Mononuclear cell (primary cell): ENCODE measurements around the gene C9orf85. TPM values are rescaled to one million over a fixed set of nuclear protein-coding genes. Genes with fewer than 3 reads are reported as not detected.
"Not testable (repeated sequence)": the region's sequence is repeated elsewhere in the genome, so short reads cannot be mapped to it uniquely, and the experiment has no call there.

ENCODE experiments used
- H3K27me3 ChIP-seq: 2 replicates; pipeline ENCODE4 v1.6.0; 2011; ENCODE audit warnings: low read length, control low read depth; ENCODE audit not compliant: insufficient read depth
- H3K4me1 ChIP-seq: 2 replicates; pipeline ENCODE4 v1.5.1; 2011; ENCODE audit warnings: mild to moderate bottlenecking, low read length, control low read depth; ENCODE audit not compliant: insufficient read depth
- H3K4me3 ChIP-seq: 2 replicates; pipeline ENCODE4 v1.5.1; 2011; ENCODE audit warnings: mild to moderate bottlenecking, low read length, moderate library complexity
- H3K9me3 ChIP-seq: 2 replicates; pipeline ENCODE4 v1.5.1; 2011; ENCODE audit warnings: low read depth, mild to moderate bottlenecking, control low read depth, low read length
- total RNA-seq: library from RNA; depleted of rRNA; stranded (reverse); fragments of >200 nt; gene quantifications from one replicate; pipeline ENCODE4 v1.2.3, GENCODE V29; 2012

The C9orf85 gene
- total RNA-seq, 1 donor = 7.0 TPM

- Histone ChIP-seq H3K4me3 (no peak overlapping the region), H3K4me1 (peaks cover 58% of the 10 kb centered on the region), H3K27me3 (no peaks in the 10 kb centered on the region), H3K9me3 (no peaks in the 10 kb centered on the region)
Measured at GRCh38 chr9:71895117-71895516, 16.3 kb upstream of the C9orf85 start.

DNA sequence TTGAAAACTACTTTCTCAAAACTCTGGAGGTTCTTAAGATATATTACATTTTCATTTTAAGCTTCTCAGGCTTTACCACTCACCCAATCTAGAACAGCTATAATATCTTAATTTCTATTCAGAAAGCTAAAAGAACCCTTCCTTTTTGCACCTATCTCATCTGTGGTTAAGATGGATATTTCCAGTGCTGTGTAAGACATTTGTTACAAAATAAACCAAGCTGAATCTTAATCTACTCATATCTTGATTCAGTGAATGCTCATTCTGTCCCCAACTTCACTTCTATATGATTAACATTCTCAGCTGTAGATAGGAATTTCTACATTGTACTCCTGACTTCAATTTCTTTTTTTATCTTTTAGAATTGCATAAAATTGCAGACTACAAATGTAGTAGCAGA is 15.5 kb upstream of the C9orf85 start:
- H3K27me3 ChIP-seq = no peaks in the 10 kb centered on the region
- no peak overlapping the region for H3K4me3 ChIP-seq
- no peaks in the 10 kb centered on the region for H3K9me3 ChIP-seq
- H3K4me1 ChIP-seq = peaks cover 66% of the 10 kb centered on the region

DNA sequence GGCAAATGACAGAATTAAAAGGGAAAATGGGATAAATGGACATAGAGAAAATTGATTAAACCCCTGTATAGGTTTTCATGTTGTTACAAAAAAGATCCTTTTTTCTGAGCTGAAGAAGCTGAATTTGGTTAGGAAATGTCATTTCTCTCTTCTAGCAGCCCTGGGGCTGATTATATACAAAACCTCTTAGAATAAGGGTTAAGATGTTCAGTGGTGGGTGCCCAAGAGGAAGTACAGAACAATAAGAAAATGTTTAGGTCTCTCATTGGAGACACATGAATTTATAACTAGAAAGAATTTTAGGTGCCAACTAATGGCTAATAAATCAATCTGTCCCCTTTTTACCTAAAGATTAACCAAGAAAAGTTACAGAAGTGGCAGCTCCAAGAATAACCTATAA is 14.7 kb upstream of the C9orf85 start:
- no peaks in the 10 kb centered on the region for H3K9me3 ChIP-seq
- H3K4me3 ChIP-seq = no peak overlapping the region
- no peaks in the 10 kb centered on the region for H3K27me3 ChIP-seq
- H3K4me1 ChIP-seq = peaks cover 68% of the 10 kb centered on the region

DNA sequence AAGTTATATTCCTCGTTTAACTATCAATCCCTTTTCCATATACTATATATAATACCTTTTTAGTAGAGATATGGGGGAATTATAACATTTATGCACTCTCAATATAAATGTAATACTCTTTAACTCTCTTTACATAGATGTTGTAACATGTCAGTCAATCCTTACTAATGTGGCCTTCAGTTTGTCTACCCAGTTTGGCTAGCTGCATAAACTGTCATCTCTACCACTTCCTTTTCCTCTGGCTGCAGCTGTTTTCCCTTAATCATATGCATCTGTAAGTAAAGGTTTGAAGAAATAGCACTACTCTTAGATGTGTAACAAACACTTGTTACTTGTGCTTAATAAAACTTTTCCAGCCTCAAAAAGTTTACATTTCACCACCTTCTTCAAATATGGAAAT is 13.9 kb upstream of the C9orf85 start:
- no peaks in the 10 kb centered on the region for H3K27me3 ChIP-seq
- no peaks in the 10 kb centered on the region for H3K9me3 ChIP-seq
- peaks cover 71% of the 10 kb centered on the region for H3K4me1 ChIP-seq
- H3K4me3 ChIP-seq = no peak overlapping the region

GRCh38 chr9:71898756-71899155 is 12.7 kb upstream of the C9orf85 start:
- not testable (repeated sequence) for H3K4me3 ChIP-seq, H3K9me3 ChIP-seq, H3K27me3 ChIP-seq
- peaks cover 67% of the 10 kb centered on the region for H3K4me1 ChIP-seq

DNA sequence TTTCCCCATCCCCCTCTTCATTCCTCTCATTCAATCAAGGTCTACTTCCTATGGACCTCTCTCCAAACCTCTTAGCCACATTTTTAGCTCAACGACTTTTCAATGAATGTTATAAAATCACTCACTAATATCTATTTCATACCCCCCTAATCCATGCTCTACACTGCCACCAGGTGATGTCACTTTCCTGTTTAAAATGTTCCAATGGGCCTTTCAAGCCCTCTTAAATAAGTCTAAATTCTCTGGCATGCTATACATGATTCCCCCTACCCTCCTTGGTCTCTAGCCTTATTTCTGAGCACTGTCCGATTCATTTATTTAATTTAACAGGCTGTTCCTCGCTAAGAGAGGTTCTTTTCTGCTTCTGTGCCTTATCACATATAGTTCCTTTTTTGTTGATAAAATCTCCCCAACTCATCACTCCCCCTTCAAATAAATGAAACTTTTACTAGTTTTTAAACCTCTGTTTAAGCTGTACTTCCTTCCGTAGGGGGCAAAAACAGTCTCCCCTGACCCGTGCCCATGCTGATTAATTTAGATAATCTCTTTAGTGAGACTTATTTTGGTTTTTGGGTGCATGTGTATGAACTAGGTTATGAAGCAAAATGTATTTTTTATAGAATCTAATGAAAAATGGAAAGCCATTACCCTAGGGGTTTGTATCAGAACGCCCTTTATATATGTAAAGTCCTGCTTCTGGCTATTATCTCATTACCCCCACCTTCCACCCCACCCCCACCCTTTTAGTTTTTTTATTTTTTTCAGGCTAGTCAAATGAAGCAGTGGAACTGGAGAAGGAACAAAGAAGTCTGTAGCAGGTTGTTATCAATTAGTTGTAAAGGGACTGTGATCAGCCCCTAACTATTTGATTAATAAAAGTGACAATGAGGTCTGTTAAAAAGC is 9.5 kb upstream of the C9orf85 start:
- Histone ChIP-seq H3K9me3 (no peaks in the 10 kb centered on the region), H3K4me3 (no peak overlapping the region), H3K27me3 (no peaks in the 10 kb centered on the region), H3K4me1 (peaks cover 45% of the 10 kb centered on the region)

DNA sequence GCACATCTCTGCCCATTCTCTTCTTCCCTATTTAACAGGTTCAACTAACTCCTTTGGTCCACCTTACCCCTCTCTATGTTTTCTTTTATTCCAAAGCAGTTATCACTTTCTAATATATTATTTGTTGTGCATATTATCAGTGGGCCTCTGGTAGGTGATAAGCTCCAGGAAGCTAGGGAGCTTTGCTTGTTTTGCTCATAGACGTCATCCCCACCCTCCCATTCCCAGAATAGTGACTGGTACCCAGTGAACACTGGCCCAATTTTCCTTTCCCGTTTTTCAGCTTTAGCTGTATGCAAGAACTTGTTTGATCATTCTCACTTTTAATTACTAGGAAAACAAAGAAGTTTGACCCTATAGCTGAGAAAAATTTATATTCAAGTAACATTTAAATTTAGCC is 7.4 kb upstream of the C9orf85 start:
- Histone ChIP-seq H3K4me1 (peaks cover 41% of the 10 kb centered on the region), H3K9me3 (no peaks in the 10 kb centered on the region), H3K4me3 (no peak overlapping the region), H3K27me3 (no peaks in the 10 kb centered on the region)

DNA sequence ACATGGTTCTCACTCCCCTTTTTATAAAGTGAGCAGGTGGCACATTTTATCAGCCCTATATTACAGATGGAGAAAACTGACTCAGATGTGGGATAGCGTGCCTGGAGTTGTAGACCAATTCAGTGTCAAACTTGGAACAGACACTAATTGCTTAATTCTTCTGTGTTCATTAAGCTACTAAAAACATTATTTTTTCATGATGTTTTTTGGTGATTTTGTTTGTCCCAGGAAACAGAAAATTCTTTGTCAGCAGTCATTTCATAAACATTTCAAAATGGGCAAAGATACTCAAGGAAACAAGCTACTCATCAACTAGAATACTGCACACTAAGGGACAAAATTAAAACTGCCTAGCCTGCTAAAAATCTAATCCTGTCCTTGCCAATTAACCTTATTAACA is 2.6 kb upstream of the C9orf85 start:
- no peaks in the 10 kb centered on the region for H3K9me3 ChIP-seq
- H3K27me3 ChIP-seq = no peaks in the 10 kb centered on the region
- H3K4me3 ChIP-seq = no peak overlapping the region
- peaks cover 35% of the 10 kb centered on the region for H3K4me1 ChIP-seq

GRCh38 chr9:71909887-71910649 is 1.4 kb upstream of the C9orf85 start:
- peak overlapping the region; percentile 60 for H3K4me3 ChIP-seq
- no peaks in the 10 kb centered on the region for H3K9me3 ChIP-seq
- H3K4me1 ChIP-seq = peaks cover 35% of the 10 kb centered on the region
- H3K27me3 ChIP-seq = no peaks in the 10 kb centered on the region

DNA sequence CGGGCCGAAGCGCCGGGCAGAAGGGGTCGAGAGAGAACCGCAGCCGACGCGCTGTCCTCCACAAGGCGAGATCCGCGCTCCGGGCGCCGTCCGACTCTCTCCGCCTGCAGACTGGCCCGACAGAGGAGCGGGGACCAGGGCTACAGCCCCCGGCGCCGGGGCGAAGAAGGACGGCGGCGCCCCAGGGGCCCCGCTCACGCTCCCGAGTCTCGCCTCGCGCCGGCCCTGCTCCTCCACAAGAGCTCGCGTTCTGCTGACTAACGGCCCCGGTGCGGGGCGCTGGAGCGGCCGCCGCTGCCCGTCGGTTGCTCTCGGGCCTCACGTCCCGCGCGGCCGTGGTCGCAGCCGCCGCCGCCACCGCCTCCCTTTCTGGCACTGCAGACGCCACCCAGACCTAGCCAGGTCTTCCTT is 784 bp upstream of the C9orf85 start:
- peaks cover 35% of the 10 kb centered on the region for H3K4me1 ChIP-seq
- no peaks in the 10 kb centered on the region for H3K27me3 ChIP-seq
- no peaks in the 10 kb centered on the region for H3K9me3 ChIP-seq
- H3K4me3 ChIP-seq = peak overlapping the region; percentile 60

GRCh38 chr9:71911908-71912335 is 483 bp downstream of the C9orf85 start:
- no peaks in the 10 kb centered on the region for H3K27me3 ChIP-seq
- H3K4me1 ChIP-seq = peaks cover 30% of the 10 kb centered on the region
- H3K9me3 ChIP-seq = no peaks in the 10 kb centered on the region
- H3K4me3 ChIP-seq = peak overlapping the region; percentile 60

DNA sequence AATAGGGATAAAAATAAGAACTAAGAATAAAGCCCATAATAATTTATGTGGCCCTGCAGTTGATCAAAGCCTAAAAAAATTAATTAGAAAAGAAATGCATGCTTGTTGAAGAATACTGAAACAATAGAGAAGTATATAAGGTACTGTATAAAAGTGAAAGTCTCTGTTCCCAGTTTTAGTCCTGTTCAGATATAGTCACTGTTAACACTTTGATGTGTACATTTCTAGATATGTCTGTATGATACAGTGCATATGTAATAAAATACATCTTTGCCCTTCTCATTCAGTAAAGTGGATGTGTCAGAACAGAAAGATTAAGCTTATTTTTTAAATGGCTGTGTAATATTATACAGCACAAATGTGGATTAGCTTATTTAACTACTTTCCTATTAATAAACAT is 4.1 kb downstream of the C9orf85 start:
- Histone ChIP-seq H3K4me3 (no peak overlapping the region), H3K27me3 (no peaks in the 10 kb centered on the region), H3K9me3 (no peaks in the 10 kb centered on the region), H3K4me1 (peaks cover 12% of the 10 kb centered on the region)

GRCh38 chr9:71916834-71917534 is 5.5 kb downstream of the C9orf85 start:
- H3K27me3 ChIP-seq = no peaks in the 10 kb centered on the region
- H3K4me3 ChIP-seq = no peak overlapping the region
- H3K4me1 ChIP-seq = peaks cover 9% of the 10 kb centered on the region
- H3K9me3 ChIP-seq = no peaks in the 10 kb centered on the region

DNA sequence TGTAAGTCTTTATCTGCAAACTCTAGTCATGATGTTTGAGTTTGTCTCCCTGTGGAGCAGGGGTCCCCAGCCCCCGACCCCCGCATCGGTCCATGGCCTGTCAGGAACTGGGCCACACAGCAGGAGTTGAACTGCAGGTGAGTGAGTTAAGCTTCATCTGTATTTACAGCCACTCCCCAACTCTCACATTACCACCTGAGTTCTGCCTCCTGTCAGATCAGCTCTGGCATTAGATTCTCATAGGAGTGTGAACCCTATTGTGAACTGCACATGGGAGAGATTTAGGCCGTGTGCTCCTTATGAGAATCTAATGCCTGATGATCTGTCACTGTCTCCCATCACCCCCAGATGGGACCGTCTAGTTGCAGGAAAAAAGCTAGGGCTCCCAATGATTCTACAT is 7.0 kb downstream of the C9orf85 start:
- Histone ChIP-seq H3K9me3 (no peaks in the 10 kb centered on the region), H3K4me1 (no peaks in the 10 kb centered on the region), H3K27me3 (no peaks in the 10 kb centered on the region)

More for the DNA sequence above, 7.0 kb downstream of the C9orf85 start:
- H3K4me3 ChIP-seq = no peak overlapping the region
